Ecto neural progenitor cell (in vitro differentiated cells): Measurements from ENCODE around the gene AQP6.

ENCODE experiments used
- DNase-seq: peaks from one replicate; pipeline ENCODE4 v3.0.0-alpha.2; 2018; ENCODE audit warnings: low spot score

The AQP6 gene, protein sequence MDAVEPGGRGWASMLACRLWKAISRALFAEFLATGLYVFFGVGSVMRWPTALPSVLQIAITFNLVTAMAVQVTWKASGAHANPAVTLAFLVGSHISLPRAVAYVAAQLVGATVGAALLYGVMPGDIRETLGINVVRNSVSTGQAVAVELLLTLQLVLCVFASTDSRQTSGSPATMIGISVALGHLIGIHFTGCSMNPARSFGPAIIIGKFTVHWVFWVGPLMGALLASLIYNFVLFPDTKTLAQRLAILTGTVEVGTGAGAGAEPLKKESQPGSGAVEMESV

DNA sequence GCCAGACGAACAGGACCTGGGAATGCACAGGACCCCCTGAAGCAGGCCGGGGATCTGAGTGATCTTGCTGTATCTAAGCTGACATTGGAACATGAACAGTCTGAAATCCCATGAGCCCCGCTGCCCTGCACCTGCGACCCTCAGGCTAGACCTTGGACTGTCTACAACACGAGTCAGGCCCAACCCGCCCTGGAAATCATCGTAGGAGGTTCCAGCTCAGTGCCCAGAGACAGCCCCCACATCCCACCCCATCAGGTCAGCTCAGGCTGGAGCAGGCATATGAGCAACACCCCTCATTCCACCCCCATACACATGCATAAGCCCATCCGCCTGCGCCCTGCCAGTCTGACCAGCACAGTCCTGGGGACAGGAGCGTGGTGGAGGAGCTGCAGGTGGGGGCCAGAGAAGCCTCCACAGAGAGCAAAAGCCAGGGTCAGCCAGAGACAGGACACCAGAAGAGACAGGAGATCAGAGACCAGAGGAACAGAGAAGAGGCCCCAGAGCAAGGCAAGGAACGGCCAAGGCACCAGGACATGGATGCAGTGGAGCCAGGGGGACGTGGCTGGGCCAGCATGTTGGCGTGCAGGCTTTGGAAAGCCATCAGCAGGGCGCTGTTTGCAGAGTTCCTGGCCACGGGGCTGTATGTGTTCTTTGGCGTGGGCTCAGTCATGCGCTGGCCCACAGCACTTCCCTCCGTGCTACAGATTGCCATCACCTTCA, at the start of gene AQP6:
AQP6 (plus strand) TSS at position 307 of the 720 bp plus-strand sequence; CDS start at position 534, 227 bp downstream.
- DNase-seq, result no peak

DNA sequence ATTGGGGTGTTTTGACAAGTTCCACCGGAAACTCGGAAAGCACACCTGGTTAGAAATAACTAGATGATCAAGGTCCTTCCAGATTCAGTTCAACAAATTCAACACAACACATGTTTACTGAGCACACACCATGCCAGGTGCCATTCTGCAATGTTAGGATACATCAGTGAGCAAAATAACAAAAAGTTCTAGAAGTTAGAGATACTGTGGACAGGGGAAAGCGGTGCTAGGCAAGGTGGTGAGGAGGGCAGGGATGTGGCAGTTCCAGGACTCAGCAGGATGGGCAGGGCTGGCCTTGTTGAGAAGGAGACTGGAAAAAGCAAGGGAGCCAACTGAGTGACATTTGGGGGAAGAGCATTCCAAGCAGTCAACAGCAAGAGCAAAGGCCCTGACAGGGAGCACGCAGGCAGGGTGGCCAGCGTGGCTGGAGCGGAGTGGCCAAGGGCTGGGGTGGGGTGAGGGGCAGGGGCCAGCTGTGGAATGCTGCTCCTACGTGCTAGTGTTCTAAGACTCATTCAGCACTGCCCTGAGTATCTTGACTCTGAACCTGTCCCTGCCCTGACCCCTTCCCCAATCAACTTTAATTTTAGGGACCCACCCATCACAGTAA, 49.6 kb upstream of the AQP6 start:
- peak; percentile 49 for DNase-seq

DNA sequence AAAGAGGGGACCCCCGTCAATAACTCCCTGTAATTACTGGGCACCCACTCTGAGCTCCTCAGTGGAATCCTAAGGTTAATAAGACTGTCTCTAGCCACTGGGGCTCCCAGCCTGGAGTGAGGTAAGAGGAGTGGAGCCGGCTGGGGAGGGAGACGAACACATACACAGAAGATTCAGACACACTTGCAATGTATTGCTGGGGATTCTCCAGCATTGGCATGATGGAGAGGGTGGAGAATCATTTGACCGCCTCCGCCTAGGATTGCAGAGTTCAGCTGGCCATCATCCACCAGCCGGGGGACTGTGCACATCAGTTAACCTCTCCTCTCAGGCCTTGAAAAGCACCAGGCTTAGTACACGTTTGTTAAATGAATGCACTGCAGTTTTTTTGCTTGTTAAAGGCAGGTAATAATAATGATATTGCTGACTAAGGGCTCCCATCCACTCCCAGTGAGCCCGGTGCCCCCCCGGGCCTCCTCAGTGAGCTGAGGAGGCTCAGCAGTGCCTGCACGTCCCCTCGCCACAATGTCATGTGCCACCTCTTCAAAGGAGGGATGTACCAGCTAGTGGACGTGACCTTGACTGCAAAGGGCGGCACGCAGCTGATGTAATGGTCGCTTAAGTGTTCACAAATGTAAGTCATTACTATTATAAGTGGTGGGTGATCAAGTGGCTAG, 48.7 kb upstream of the AQP6 start:
- DNase-seq, result peak; percentile 35

DNA sequence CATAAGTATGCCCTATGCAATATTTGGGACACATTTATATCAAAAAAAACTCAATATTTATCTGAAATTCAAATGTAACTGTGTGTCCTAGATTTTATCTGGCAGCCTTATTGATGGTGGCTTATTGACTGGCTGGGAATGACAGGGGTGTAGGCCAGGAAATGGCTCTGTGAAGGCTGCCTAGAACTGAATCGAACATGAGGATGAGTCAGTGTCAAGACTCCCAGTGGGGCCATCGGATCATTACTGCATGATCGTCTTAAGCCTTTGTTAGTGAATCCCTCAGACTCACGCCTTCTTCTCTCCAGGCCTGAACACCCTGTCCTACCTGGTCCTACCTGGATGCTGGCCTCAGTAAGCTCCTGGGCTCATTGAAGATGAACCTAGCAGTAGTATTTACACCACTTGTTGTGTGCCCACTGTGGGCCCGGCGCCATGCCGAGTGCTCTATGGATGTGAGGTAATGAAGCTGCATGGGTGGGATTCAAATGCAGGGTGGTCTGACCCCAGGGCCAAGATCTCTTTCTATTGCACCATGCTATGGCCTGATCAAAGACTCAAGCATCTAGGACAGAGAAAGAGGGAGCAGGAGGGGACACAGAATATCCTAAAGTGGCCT, 48.0 kb upstream of the AQP6 start:
- peak; percentile 41 for DNase-seq

DNA sequence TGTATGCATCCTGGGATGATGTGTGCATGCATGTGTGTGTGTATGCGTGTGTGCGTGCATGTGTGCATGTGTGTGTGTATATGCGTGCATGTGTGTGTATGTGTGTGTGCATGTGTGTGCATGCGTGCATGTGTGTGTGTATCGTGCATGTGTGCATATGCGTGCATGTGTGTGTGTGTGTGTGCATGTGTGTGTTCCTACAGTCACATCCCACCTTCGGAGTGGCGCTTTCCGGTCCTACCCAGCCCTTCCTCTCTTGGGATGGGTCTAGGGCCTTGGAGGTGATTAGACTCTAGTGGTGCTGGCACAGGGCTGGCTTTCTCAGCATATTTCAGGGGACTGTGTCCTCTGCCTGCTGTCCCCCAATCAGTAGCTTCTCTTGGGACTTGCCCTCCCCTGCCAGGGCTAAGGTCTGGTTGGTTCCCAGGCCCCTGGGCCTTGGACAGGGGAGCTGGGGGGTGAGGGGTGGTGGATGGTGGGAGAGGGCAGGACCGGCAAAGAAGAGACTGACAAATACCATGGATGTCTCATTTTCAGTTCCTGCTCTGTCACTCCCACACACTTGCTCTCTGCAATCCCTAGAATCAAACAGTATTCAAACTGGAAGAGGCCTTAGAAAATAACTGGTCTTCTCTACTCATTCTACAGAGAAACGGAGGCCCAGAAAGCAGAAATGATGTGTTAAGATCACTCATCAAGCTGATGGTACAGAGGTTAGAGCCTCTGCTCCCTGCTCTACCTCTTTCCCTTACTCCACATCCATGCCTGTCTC, 47.1 kb upstream of the AQP6 start:
- peak; percentile 43 for DNase-seq

DNA sequence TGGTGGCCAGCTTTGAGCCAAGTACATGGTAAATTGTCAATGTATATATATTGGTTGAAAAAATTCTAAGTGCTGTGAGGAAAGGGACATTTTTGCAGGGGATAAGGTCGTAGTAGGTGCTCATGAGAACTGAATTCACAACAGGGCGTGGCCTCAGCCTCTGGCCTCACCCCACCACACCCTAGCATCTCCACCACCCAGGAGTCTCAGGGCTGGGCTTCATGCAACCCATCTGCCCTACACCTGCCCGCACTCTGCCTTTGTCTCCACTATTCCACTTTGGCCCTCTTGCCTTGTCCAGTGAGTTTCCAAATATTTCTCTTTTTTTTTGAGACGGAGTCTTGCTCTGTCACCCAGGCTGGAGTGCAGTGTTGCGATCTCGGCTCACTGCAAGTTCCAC, 44.3 kb upstream of the AQP6 start:
- peak; percentile 36 for DNase-seq

DNA sequence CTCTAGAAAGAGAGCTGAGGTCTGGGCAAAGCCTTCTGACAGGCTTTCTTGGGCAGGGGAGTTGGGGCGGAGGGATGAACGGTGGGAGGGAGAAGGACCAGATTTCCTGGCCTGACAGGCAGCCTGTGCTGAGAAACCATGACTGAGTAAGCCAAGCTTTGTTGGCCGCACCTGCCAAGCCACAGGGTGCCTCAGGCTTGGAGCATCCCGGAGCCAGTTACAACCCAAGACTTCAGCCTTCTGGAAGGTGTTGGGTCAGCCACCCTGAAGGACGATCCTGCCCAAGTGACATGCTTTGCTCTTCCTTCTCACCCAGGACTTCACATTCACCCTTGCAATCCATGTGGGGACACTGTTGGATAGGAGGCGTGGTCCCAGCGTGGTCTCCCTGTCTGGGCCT, 43.2 kb upstream of the AQP6 start:
- peak; percentile 44 for DNase-seq

DNA sequence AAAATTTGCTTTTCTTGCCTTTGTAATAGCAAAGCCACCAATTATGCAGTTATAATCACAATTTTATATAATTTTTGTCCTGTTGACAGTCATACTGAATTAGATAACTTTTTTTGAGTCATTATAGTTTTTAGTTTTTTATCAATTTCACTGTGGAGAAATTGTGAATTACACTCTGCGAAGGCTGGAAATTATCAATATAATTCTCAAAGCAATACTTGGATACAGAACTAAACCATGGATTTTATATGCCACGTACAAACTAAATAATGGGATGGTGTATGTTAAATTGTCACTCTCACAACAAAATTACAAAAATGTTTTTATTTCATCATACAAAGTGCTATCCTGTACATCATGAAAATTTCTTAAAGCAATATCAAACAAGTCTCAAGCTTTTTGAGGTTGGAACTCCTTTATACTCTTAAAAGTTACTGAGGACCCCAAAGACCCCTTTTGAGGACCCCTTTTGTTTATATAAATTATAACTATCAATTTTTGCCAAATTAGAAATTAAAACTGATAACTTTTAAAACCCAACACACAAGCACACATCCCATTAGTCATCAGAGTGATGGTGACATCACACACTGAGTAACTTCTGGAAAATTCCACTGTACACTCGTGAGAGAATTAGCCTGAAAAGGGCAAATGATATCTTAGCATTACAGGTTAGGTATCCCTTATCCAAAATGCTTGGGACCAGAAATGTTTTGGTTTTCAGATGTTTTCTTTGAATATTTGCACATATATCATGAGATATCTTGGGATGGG, 42.0 kb upstream of the AQP6 start:
- no peak for DNase-seq

DNA sequence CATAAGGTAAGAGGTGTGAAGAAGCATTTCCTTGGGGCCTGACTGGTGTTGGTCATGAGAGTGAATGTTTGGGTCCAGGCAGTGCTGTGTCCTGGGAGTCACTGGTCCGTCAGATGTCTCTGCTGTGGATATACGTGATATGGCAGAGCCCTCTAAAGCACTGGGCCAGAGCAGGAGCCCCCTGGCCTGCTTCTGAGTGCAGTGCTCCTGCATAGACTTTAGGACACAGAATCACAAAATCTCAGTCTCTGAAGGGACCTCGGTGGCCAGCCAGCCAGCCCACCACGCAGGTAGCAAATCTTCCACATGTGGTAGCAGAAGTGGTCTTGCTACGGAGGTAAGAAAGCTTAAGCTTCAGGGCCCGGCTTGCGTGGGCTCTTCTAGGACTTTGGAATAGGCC, 40.7 kb upstream of the AQP6 start:
- DNase-seq, result no peak

DNA sequence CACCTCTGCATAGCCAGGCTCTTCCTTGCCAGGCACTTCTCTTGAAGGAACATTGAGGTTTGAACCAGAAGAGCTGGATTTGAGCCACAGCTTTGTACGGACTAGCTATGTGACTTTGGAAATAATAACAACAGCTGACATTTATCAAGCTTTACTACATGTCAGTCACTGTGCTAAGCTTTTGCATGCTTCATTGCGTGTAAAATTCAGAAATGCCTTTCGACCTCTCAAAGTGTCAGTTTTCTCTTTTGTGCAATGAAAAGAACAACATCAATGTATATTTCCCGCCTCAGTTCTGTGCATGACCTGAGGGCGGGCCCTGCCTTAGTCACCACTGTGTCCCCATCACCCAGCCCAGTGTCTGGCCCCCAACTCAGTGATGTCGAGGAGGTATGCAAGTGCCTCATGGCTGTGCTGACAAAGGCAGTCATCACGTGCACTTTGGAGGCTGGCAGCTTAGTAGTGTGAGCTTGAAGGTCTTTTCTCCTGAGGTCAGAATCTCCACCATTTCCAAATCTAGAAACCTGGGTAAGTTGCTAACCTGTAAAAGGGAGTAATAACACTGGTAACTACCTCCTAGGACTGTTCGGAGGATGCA, 40.1 kb upstream of the AQP6 start:
- DNase-seq, result peak; percentile 39

DNA sequence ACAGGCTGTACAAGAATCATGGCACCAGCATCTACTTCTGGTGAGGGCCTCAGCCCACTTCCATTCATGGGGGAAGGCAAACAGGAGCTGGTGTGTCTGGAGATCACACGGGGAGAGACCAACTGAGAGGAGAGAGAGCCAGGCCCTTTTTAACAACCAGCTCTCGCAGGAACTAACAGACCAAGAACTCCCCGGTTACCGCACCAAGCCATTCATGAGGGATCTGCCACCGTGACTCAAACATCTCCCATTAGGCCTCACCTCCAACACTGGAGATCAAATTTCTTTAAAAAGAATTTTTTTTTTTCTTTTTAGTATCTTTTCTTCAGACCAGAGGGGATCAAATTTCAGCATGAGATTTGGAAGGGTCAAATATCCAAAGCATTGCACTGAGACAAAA, 39.0 kb upstream of the AQP6 start:
- DNase-seq, result no peak

DNA sequence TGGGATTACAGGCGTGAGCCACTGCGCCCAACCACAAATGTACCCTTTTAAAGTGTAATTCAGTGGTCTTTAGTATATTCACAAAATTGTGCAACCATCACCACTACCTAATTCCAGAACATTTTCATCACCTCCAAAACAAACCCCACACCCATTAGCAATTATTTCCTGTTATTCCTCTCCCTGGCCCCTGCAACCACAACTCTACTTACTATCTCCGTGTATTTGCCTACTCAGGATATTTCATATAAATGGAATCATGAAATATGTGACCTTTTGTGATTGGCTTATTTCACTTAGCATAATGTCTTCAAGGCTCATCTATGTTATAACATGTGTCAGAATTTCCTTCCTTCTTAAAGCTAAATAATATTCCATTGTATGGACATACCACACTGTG, 38.2 kb upstream of the AQP6 start:
- no peak for DNase-seq

DNA sequence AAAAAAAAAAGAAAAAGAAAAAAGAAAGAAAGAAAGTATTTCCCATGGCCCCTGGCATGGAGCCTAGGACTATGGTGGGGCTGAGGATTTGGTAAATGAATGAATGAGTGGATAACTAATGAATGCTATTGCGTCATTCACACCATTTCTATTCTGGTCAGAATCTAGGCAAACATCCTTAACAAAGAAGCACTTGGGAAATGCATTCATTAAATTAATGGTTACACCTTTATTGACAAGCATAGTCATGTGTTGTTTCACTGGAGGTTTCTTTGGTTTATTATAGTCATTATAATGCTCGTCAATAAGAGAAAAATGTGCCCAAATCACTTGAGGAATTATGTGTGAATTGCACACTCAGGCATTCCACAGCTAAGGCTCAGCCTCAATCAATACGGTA, 35.8 kb upstream of the AQP6 start:
- DNase-seq, result no peak

DNA sequence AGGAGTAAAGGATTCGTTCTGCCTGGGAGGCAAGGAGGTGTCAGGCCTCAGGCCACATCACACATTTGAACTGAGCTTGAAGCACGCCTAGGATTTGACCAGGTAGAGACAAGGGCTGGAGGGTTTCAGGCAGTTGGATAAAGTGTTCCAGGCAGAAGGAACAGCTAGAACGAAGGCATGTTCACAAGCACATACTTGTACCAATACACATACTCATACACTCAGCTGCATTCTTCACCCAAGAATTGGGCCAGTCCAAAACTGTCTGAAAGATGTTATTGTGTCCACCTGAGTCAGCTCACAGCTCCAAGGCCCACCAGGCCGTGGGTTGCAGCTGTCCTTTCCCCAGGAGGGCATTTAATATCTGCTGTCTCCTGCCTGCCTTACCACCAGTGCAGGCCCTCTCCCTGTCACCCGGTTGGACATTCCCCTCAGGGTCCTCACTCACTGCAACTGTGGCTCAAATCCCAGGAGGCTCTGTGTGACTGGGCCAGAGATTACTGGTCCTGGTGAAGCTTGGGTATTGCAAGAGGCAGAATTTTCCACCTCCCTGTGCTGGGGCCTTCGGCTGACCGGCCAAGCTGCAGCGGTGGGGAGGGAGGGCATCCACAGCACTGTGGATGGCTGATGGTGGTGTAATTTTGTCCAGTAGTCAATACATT, 35.0 kb upstream of the AQP6 start:
- DNase-seq, result peak; percentile 42

DNA sequence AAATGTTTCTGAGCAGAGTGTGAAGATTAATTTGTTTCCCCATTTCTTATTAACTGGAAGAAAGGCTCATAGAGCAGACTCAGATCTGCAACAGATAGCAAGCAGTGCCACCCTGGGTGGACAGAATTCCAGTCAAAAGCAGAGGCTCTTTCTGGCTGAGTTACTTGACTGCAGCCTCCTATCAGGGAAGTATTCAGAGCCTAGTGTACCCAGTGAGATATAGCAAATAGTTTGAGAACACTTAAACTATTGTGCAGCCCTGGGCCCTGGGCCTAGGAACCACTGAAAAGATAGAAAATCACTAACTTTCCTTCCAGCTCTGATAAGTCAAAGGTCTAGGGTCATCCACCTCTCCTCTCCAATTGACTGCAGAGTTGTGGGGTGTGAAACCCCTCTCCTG, 33.4 kb upstream of the AQP6 start:
- DNase-seq, result no peak

DNA sequence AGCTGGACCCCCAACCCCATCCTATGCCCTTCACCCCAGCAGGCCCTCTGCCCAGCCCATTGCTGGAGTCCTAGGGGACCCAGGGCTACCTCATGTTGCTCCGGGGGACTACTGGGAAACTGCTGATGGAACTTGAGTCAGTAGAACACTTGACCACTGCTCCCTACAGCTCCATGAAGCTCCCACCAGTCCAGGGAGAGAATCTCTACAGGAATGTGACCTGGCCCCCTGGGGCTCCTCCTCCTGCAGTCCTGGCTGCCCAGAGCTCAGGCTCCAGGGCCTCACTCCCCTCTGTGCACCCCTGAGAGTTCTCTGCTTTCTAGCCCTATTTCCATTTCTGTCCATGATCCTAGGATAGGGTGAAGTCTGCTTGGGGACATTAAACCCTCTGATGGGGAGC, 33.0 kb upstream of the AQP6 start:
- peak; percentile 40 for DNase-seq

DNA sequence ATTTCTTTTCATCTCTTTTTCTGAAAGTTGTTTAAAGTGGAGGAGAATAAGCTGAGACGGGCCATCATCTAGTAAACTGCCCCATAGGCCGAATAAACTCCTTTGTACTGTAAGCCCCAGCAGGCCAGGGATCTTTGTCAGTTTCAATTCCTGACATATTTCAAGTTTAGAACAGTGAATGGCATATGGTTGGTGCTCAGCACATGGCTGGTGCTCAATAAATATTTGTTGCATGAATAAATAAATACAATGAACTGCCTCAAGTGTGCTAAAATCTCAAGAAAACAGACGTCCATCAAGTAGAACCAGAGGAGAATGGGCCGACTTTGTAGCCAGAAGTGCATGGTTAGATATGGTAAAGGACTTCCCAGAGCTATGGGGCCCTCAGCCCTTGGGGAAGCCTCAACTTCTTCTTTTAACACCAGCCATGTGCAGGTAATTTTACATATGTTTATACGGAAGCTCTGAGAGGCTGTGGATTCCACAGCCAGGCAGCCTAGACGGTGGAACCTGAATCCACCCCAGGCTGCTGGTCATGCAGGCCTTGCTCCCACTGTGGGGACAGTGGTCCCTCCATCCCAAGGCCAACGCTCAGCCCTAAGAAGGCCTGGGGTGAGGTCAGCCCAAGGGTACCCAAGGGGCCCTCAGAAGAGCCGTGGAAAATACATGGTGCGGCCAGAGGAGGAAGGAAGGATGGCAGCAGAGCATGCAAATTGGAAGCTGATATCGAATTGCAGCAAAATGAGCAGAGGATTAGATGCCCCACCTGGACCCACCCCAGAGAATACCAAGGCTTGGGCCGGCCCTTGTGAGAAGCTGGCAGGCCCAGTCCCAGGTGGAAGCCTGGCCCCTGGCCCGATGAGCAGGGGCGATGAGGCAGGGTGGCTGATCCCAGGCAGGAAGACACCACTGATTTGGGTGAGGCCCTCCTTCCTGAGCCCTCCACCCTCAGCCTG, 30.9 kb upstream of the AQP6 start:
- no peak for DNase-seq

DNA sequence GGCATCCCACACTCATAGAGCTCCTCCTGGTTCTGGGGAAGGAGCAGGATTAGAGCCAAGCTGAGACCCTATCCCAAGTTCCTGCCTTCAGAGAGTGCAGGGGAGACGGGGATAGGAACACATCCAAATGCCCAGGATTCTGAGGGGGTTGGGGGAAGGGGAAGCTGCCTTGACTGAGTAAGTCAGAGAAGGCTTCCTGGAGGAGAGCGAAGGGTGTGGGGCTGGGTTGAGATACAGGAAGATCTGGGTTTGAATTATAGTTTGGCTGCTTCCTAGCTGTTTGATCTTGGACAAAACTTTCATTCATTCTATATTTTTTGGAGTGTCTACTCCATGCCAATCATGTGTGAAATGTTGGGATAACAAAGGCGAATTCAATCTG, 30.2 kb upstream of the AQP6 start:
- no peak for DNase-seq
